MM.1S (cell line): ENCODE data around the gene CHDH.

Experiments used
- DNase-seq: peaks from one replicate; pipeline ENCODE4 v3.0.0-alpha.2; 2015
- H2AFZ ChIP-seq: fragments of 300-600 bp; sonication (generic); 2 replicates; pipeline ENCODE4 v1.6.0; 2016; ENCODE audit warnings: antibody characterized with exemption, low read length
- H3F3A ChIP-seq: fragments of 300-600 bp; sonication (generic); 2 replicates; pipeline ENCODE4 v1.6.1; 2016; ENCODE audit warnings: mild to moderate bottlenecking, antibody characterized with exemption, low read length, moderate library complexity, mixed read lengths; ENCODE audit not compliant: insufficient read depth
- H3K27ac ChIP-seq: fragments of 300-600 bp; sonication (generic); 2 replicates; pipeline ENCODE4 v1.5.1; 2016; ENCODE audit warnings: mild to moderate bottlenecking, low read length
- H3K27me3 ChIP-seq: fragments of 300-600 bp; sonication (generic); replicated peaks from 2 replicates; pipeline ENCODE4 v1.6.0; 2016; ENCODE audit warnings: low read length; ENCODE audit not compliant: insufficient read depth
- H3K36me3 ChIP-seq: fragments of 300-600 bp; sonication (generic); replicated peaks from 2 replicates; pipeline ENCODE4 v1.6.1; 2016; ENCODE audit warnings: mild to moderate bottlenecking, low read length, mixed read lengths; ENCODE audit not compliant: insufficient read depth
- H3K4me1 ChIP-seq: fragments of 300-600 bp; sonication (generic); 2 replicates; pipeline ENCODE4 v1.6.1; 2016; ENCODE audit warnings: low read length, mixed read lengths
- H3K4me2 ChIP-seq: fragments of 300-600 bp; sonication (generic); 2 replicates; pipeline ENCODE4 v1.6.0; 2016; ENCODE audit warnings: low read depth, low read length
- H3K4me3 ChIP-seq: fragments of 300-600 bp; sonication (generic); 2 replicates; pipeline ENCODE4 v1.5.1; 2016; ENCODE audit warnings: low read length, mixed read lengths
- H3K79me2 ChIP-seq: fragments of 300-600 bp; sonication (generic); 2 replicates; pipeline ENCODE4 v1.6.1; 2016; ENCODE audit warnings: mixed run types, low read length, mixed read lengths
- H3K9ac ChIP-seq: fragments of 300-600 bp; sonication (generic); 2 replicates; pipeline ENCODE4 v1.6.1; 2016; ENCODE audit warnings: low read length, mixed read lengths
- H3K9me2 ChIP-seq: fragments of 300-600 bp; sonication (generic); replicated peaks from 2 replicates; pipeline ENCODE4 v1.6.1; 2016; ENCODE audit warnings: mild to moderate bottlenecking, low read length, mixed read lengths; ENCODE audit not compliant: insufficient read depth
- H3K9me3 ChIP-seq: fragments of 300-600 bp; sonication (generic); replicated peaks from 2 replicates; pipeline ENCODE4 v1.6.1; 2016; ENCODE audit warnings: mild to moderate bottlenecking, low read length, mixed read lengths; ENCODE audit not compliant: insufficient read depth
- H4K20me1 ChIP-seq: fragments of 300-600 bp; sonication (generic); 2 replicates; pipeline ENCODE4 v1.6.1; 2016; ENCODE audit warnings: mild to moderate bottlenecking, low read length, moderate library complexity, mixed read lengths; ENCODE audit not compliant: insufficient read depth
- EZH2 ChIP-seq: fragments of 300-600 bp; sonication (generic); optimal IDR thresholded peaks from 2 replicates; pipeline ENCODE3; 2017; ENCODE audit warnings: low read depth, mild to moderate bottlenecking, antibody characterized with exemption, low read length, mixed read lengths
- EZH2phosphoT487 ChIP-seq: fragments of 300-600 bp; sonication (generic); IDR thresholded peaks from 2 replicates; pipeline ENCODE4 v1.6.1; 2018; ENCODE audit warnings: antibody characterized with exemption, low read length
- TF ChIP-seq, protein P1 (sequence below): fragments of 300-600 bp; sonication (generic); IDR thresholded peaks from 2 replicates; pipeline ENCODE4 v1.5.1; 2016; ENCODE audit warnings: antibody characterized with exemption, low read length, mixed read lengths

CHDH gene

DNA sequence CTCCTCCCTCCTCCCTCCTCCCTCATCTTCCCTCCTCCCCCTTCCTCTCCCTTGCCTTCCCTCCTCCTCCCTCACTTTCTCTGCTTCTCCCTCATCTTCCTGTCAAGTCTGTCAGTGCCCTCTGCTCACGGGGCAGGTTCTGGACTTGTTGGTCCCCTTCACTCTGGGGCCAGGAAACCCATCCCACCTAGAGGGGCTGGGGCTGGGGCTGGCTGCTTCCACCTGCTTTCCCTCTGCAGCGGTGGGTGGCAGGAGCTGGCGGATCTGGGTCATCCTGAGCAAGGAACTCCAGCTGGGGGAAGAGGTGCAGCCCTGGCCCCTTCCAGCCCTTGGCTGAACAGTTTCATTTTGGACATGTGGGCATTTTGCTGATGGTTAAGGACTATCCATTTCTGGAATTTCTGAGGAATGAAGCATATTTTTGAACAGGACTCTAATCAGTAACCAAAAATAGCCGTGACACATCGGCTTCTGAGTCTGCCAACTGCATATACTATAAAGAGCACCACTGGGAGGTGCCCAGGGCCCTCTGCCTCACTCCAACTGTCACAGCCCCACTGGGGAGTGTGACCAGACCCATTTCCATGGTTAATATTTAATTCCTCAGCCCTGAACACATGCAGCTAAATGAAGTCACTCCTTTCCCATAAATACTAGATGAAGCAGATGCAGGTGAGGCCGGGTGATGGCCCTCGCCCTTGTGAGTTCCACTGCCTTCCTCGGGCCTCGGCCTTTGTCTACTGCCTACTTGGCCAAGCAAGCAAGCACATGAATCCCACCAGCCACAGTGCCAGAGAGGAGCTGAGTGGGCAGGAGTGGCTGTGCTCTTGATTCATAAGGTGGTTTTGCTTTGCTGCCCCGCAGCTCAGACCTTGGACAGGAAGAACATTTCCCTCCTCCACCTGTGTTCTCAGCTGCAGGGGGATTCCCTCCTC lies 39.8 kb downstream of the CHDH start:
- H3K4me3 ChIP-seq = no peak overlapping the region
- no peaks in the 10 kb centered on the region for H3K27me3 ChIP-seq
- H2AFZ ChIP-seq = no peak overlapping the region
- no peak overlapping the region for H3K27ac ChIP-seq
- no peak overlapping the region for H3K4me2 ChIP-seq
- no peak for DNase-seq
- no peaks in the 10 kb centered on the region for H3K79me2 ChIP-seq
- no peak overlapping the region for H3K9ac ChIP-seq
- H4K20me1 ChIP-seq = no peaks in the 10 kb centered on the region
- no peaks in the 10 kb centered on the region for H3F3A ChIP-seq
- TF ChIP-seq, protein P1, sequence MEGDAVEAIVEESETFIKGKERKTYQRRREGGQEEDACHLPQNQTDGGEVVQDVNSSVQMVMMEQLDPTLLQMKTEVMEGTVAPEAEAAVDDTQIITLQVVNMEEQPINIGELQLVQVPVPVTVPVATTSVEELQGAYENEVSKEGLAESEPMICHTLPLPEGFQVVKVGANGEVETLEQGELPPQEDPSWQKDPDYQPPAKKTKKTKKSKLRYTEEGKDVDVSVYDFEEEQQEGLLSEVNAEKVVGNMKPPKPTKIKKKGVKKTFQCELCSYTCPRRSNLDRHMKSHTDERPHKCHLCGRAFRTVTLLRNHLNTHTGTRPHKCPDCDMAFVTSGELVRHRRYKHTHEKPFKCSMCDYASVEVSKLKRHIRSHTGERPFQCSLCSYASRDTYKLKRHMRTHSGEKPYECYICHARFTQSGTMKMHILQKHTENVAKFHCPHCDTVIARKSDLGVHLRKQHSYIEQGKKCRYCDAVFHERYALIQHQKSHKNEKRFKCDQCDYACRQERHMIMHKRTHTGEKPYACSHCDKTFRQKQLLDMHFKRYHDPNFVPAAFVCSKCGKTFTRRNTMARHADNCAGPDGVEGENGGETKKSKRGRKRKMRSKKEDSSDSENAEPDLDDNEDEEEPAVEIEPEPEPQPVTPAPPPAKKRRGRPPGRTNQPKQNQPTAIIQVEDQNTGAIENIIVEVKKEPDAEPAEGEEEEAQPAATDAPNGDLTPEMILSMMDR = no peak
- TF ChIP-seq EZH2phosphoT487 (no peak), EZH2 (no peak)
- H3K9me2 ChIP-seq = no peaks in the 10 kb centered on the region
- no peaks in the 10 kb centered on the region for H3K36me3 ChIP-seq
- H3K4me1 ChIP-seq = no peaks in the 10 kb centered on the region
- H3K9me3 ChIP-seq = no peaks in the 10 kb centered on the region

DNA sequence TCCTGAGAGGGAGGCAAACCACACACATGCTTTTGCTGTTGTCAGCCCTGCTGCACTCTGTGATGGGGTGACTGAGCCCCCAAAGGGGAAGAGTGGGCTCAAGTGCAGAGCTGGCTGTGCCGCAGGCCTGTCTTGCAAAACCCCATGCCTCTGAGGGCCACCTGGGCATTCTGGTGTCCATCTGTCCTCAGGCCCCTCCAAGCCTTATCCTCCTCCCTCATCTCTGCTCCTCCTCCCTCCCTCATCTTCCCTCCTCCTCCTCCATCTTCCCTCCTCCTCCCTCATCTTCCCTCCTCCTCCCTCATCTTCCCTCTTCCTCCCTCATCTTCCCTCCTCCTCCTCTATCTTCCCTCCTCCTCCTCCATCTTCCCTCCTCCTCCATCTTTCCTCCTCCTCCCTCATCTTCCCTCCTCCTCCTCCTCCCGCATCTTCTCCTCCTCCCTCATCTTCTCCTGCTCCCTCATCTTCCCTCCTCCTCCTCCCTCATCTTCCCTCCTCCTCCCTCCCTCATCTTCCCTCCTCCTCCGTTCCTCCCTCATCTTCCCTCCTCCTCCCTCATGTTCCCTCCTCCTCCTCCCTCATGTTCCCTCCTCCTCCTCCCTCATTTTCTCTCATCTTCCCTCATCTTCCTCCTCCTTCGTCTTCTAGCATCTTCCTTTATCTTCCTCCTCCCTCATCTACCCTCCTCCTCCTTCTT lies 40.6 kb downstream of the CHDH start:
- no peaks in the 10 kb centered on the region for H3K9me3 ChIP-seq
- TF ChIP-seq, protein P1 = no peak
- TF ChIP-seq EZH2 (no peak), EZH2phosphoT487 (no peak)
- H2AFZ ChIP-seq = no peak overlapping the region
- DNase-seq = no peak
- no peaks in the 10 kb centered on the region for H3K36me3 ChIP-seq
- no peaks in the 10 kb centered on the region for H3K4me1 ChIP-seq
- H3K27ac ChIP-seq = no peak overlapping the region
- H3K9ac ChIP-seq = no peak overlapping the region
- no peaks in the 10 kb centered on the region for H3F3A ChIP-seq
- H3K27me3 ChIP-seq = no peaks in the 10 kb centered on the region
- H3K4me2 ChIP-seq = no peak overlapping the region
- no peaks in the 10 kb centered on the region for H3K9me2 ChIP-seq
- H3K79me2 ChIP-seq = no peaks in the 10 kb centered on the region
- no peaks in the 10 kb centered on the region for H4K20me1 ChIP-seq
- H3K4me3 ChIP-seq = no peak overlapping the region

DNA sequence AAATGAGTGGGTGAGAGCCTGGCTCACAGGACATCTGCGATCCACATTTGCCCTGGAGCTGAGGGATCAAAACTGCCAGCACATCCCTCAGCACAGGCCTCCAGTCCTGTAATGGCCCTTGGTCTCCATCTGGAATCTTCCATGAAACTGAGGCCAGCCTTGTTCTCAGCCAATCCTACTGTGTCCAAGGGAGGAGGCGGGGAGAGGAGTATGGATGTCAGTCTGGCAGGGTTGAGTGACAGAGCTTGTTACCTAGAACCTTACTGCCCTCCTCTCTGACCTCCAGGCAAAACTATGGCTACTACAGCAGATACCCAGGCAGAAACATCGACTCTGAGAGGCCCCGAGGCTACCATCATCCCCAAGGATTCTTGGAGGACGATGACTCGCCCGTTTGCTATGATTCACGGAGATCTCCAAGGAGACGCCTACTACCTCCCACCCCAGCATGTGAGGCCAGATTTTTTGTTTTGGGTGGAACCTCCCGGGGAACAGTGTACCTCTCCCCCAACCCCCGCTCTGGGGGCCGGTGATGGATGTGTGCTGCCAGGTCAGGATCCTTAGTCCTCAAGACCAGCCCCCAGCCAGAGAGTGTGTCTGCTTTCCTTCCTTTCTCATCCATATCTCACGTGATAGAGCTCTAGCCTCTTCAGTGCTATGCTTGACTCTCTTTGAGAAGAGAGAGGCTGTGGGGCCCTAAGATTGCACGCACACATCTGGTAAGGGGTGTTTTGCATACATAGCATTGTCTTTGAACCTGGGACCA lies 41.3 kb downstream of the CHDH start:
- Histone ChIP-seq H3K4me1 (no peaks in the 10 kb centered on the region), H3F3A (no peaks in the 10 kb centered on the region), H2AFZ (no peak overlapping the region), H3K9me2 (no peaks in the 10 kb centered on the region), H3K27ac (no peak overlapping the region), H3K27me3 (no peaks in the 10 kb centered on the region), H3K36me3 (no peaks in the 10 kb centered on the region), H4K20me1 (no peaks in the 10 kb centered on the region), H3K4me3 (no peak overlapping the region), H3K79me2 (no peaks in the 10 kb centered on the region), H3K9me3 (no peaks in the 10 kb centered on the region), H3K9ac (no peak overlapping the region), H3K4me2 (no peak overlapping the region)
- DNase-seq = no peak
- TF ChIP-seq EZH2phosphoT487 (no peak), EZH2 (no peak)
- TF ChIP-seq, protein P1 = no peak
